Measurements from ENCODE around the gene SNRPD3. TPM values are rescaled to one million over a fixed set of nuclear protein-coding genes. Genes with fewer than 3 reads are reported as not detected.

SNRPD3 gene
- total RNA-seq, 1 experiment from 2014 or later, result 144 TPM

- Histone ChIP-seq H3K4me1 (ENCODE audit: control insufficient read depth in 1 of 2, insufficient read depth in 2 of 2, low read length in 2 of 2) (peaks cover 8 to 20% of the 10 kb centered on the region in 2 experiments), H3K79me2 (ENCODE audit: insufficient read depth, low read length) (no peaks in the 10 kb centered on the region), H3K9ac (ENCODE audit: low read length) (peak overlapping the region; percentile 73), H2AFZ (ENCODE audit: low read depth, low read length, poor library complexity, severe bottlenecking) (no peak overlapping the region), H3K4me3 (replicated peaks in 1 of 2; ENCODE audit: low read depth in 1 of 2, low read length in 2 of 2) (peak overlapping the region; percentile 62 to 68), H3K27me3 (ENCODE audit: insufficient read depth, low read length) (no peaks in the 10 kb centered on the region), H3K27ac (ENCODE audit: low read depth, low read length) (peak overlapping the region; percentile 65; the same call in 1 of the 2 replicates), H4K20me1 (ENCODE audit: insufficient read depth) (no peaks in the 10 kb centered on the region), H3K9me2 (ENCODE audit: insufficient read depth) (no peaks in the 10 kb centered on the region), H3K4me2 (ENCODE audit: low read length) (peak overlapping the region; percentile 96), H3K36me3 (ENCODE audit: control insufficient read depth in 1 of 2, insufficient read depth in 2 of 2, low read length in 2 of 2) (no peaks in the 10 kb centered on the region), H3K9me3 (ENCODE audit: control insufficient read depth in 1 of 2, insufficient read depth in 1 of 2, low read depth in 1 of 2, low read length in 2 of 2) (no peaks in the 10 kb centered on the region)
- BruUV-seq (replicated peaks), result TSS peak; percentile 70
- no peak for DNase-seq (ENCODE audit: low read depth, low spot score)
- ChIA-PET CTCF (no interaction called here), POLR2A (no interaction called here), RAD21 (ENCODE audit: low non-redundant PET in 1 of 2, low total read pairs in 2 of 2, uncharacterized antibody in 2 of 2, unreplicated experiment in 2 of 2) (no interaction called here)
- intact Hi-C loops (cut with micrococcal nuclease), result no loop called here
- peak; percentile 43 for ATAC-seq
- no peak for TF ChIP-seq ELF1 (IDR thresholded peaks at IDR 0.05; ENCODE audit: borderline replicate concordance, low read depth)
- TF ChIP-seq ZNF274 (IDR thresholded peaks at IDR 0.05; ENCODE audit: low read depth, low read length), result no peak
- no peak for TF ChIP-seq SP1 (IDR thresholded peaks at IDR 0.05; ENCODE audit: low read depth)
- TF ChIP-seq POLR2A (IDR thresholded peaks at IDR 0.05; ENCODE audit: borderline replicate concordance, extremely low read depth, insufficient read depth, insufficient read length), result no peak
- TF ChIP-seq EZH2phosphoT487 (IDR thresholded peaks at IDR 0.05; ENCODE audit: borderline replicate concordance), result no peak
- TF ChIP-seq JUND (IDR thresholded peaks at IDR 0.05), result no peak
- TF ChIP-seq EGR1 (IDR thresholded peaks at IDR 0.05; ENCODE audit: low read depth), result peak; percentile 75
Observed at GRCh38 chr22:24592058-24592850, 36.5 kb downstream of the SNRPD3 start.

- no peaks in the 10 kb centered on the region for H3K79me2 ChIP-seq (ENCODE audit: insufficient read depth, low read length)
- peak; percentile 96 for ATAC-seq
- no peaks in the 10 kb centered on the region for H3K9me2 ChIP-seq (ENCODE audit: insufficient read depth)
- ChIA-PET CTCF (interaction anchor here (0.7 kb wide), 1 partner anchor 217 kb away, joined by 4 read pairs; no protein-coding TSS in a partner anchor), RAD21 (ENCODE audit: low non-redundant PET in 1 of 2, low total read pairs in 2 of 2, uncharacterized antibody in 2 of 2, unreplicated experiment in 2 of 2) (no interaction called here), POLR2A (no interaction called here)
- TF ChIP-seq TCF7L2 (IDR thresholded peaks at IDR 0.05; ENCODE audit: borderline replicate concordance, extremely low read depth, insufficient read depth, insufficient read length) (no peak), FOSL1 (IDR thresholded peaks at IDR 0.05; ENCODE audit: low read depth) (no peak), CEBPB (IDR thresholded peaks at IDR 0.05; ENCODE audit: low read depth) (no peak), SRF (IDR thresholded peaks at IDR 0.05; ENCODE audit: low read depth) (no peak), EZH2 (IDR thresholded peaks at IDR 0.05) (no peak), POLR2AphosphoS5 (IDR thresholded peaks at IDR 0.05; ENCODE audit: low read depth, low read length) (peak; percentile 82), ELF1 (IDR thresholded peaks at IDR 0.05; ENCODE audit: borderline replicate concordance, low read depth) (no peak), MAX (IDR thresholded peaks at IDR 0.05) (peak; percentile 51; the same call in 1 of the 2 replicates), CTCF (IDR thresholded peaks at IDR 0.05 in 2 of 3, conservative IDR thresholded peaks at IDR 0.05 in 1 of 3; ENCODE audit: borderline replicate concordance in 1 of 3, insufficient read depth in 1 of 3, low read depth in 2 of 3, low read length in 2 of 3) (no peak), POLR2A (IDR thresholded peaks at IDR 0.05; ENCODE audit: borderline replicate concordance, extremely low read depth, insufficient read depth, insufficient read length) (no peak), CBX3 (IDR thresholded peaks at IDR 0.05; ENCODE audit: low read depth) (no peak), ZFX (IDR thresholded peaks at IDR 0.05) (peak; percentile 74), EGR1 (IDR thresholded peaks at IDR 0.05; ENCODE audit: low read depth) (no peak), EZH2phosphoT487 (IDR thresholded peaks at IDR 0.05; ENCODE audit: borderline replicate concordance) (no peak)
- H3K4me1 ChIP-seq (ENCODE audit: control insufficient read depth in 1 of 2, insufficient read depth in 2 of 2, low read length in 2 of 2), result peaks cover 8 to 20% of the 10 kb centered on the region in 2 experiments
- H3K9me3 ChIP-seq (ENCODE audit: control insufficient read depth in 1 of 2, insufficient read depth in 1 of 2, low read depth in 1 of 2, low read length in 2 of 2), result no peaks in the 10 kb centered on the region
- H3K9ac ChIP-seq (ENCODE audit: low read length), result peak within 1 kb of the TSS; percentile 73
- H3K4me3 ChIP-seq (replicated peaks in 1 of 2; ENCODE audit: low read depth in 1 of 2, low read length in 2 of 2), result peak within 1 kb of the TSS; percentile 62 to 68
- no peaks in the 10 kb centered on the region for H3K27me3 ChIP-seq (ENCODE audit: insufficient read depth, low read length)
- H3K27ac ChIP-seq (ENCODE audit: low read depth, low read length), result peak within 1 kb of the TSS; percentile 65
- H4K20me1 ChIP-seq (ENCODE audit: insufficient read depth), result no peaks in the 10 kb centered on the region
- no TSS peak for BruUV-seq (replicated peaks)
- H3K4me2 ChIP-seq (ENCODE audit: low read length), result peak within 1 kb of the TSS; percentile 96
- H2AFZ ChIP-seq (ENCODE audit: low read depth, low read length, poor library complexity, severe bottlenecking), result no peak within 1 kb of the TSS
- intact Hi-C loops (cut with micrococcal nuclease), result no loop called here
- H3K36me3 ChIP-seq (ENCODE audit: control insufficient read depth in 1 of 2, insufficient read depth in 2 of 2, low read length in 2 of 2), result no peaks in the 10 kb centered on the region
- DNase-seq (ENCODE audit: low read depth, low spot score), result peak; percentile 47
Observed at GRCh38 chr22:24592851-24593558, 37.2 kb downstream of the SNRPD3 start, which contains the start of gene LRRC75B. TSS of gene LRRC75B (minus strand) at chr22:24593073. CDS start at chr22:24593039, 34 bp downstream.
